AG04449 (cell line): ENCODE measurements around the gene TNRC6C.

Source experiments
- CTCF ChIA-PET: fragments of 350-600 bp; formaldehyde crosslinking; extraction: SDS; loops from one replicate; lab custom pipeline; 2021; ENCODE audit warnings: antibody characterized with exemption; lab: Yijun Ruan, JAX
- POLR2A ChIA-PET: fragments of 400-600, 350-600 bp; formaldehyde crosslinking; extraction: SDS; loops from one replicate; lab custom pipeline; 2020; ENCODE audit warnings: antibody characterized with exemption, inconsistent platforms; lab: Yijun Ruan, JAX
- DNase-seq: peaks from one replicate; pipeline ENCODE4 v3.0.0-alpha.2; 2010; ENCODE audit warnings: low read depth, low spot score
- H3K4me3 ChIP-seq: 2 replicates; pipeline ENCODE4 v1.5.1; 2011; ENCODE audit warnings: low read depth, mild to moderate bottlenecking, control low read depth, low read length
- CTCF ChIP-seq: IDR thresholded peaks from one replicate; pipeline ENCODE4 v1.5.1; 2011; ENCODE audit warnings: mild to moderate bottlenecking, moderate library complexity, low read length, control low read depth, inconsistent platforms; ENCODE audit not compliant: insufficient read depth; ENCODE audit errors: missing control alignments

TNRC6C gene

GRCh38 chr17:78001182-78001581 lies 42.7 kb downstream of the TNRC6C start:
- CTCF ChIA-PET: interaction anchor here (1.3 to 8.1 kb wide), 2 partner anchors 10 to 16 kb away, joined by 3 to 129 read pairs; no protein-coding TSS in a partner anchor
- POLR2A ChIA-PET: no interaction called here
- no peak for TF ChIP-seq CTCF
- no peak for DNase-seq
- H3K4me3 ChIP-seq: no peak overlapping the region

GRCh38 chr17:78001612-78002011 lies 43.1 kb downstream of the TNRC6C start:
- DNase-seq: no peak
- POLR2A ChIA-PET: no interaction called here
- no peak for TF ChIP-seq CTCF
- CTCF ChIA-PET: interaction anchor here (1.2 to 8.1 kb wide), 4 partner anchors 10 to 459 kb away, joined by 3 to 129 read pairs (median 16); no protein-coding TSS in a partner anchor
- no peak overlapping the region for H3K4me3 ChIP-seq

- POLR2A ChIA-PET: no interaction called here
- no peak for DNase-seq
- TF ChIP-seq CTCF: no peak
- CTCF ChIA-PET: interaction anchor here (0.5 to 8.1 kb wide), 6 partner anchors 9 to 874 kb away, joined by 3 to 129 read pairs (median 4); no protein-coding TSS in a partner anchor
- no peak overlapping the region for H3K4me3 ChIP-seq
Measured at GRCh38 chr17:78002166-78002565, 43.7 kb downstream of the TNRC6C start.

GRCh38 chr17:78005452-78006171 lies 47.1 kb downstream of the TNRC6C start:
- TF ChIP-seq CTCF: no peak
- no peak for DNase-seq
- no peak overlapping the region for H3K4me3 ChIP-seq
- POLR2A ChIA-PET: no interaction called here
- CTCF ChIA-PET: interaction anchor here (6.8 to 8.1 kb wide), 2 partner anchors 11 to 463 kb away, joined by 29 to 129 read pairs; no protein-coding TSS in a partner anchor

GRCh38 chr17:78006338-78006737 lies 47.8 kb downstream of the TNRC6C start:
- no peak overlapping the region for H3K4me3 ChIP-seq
- CTCF ChIA-PET: interaction anchor here (6.8 to 8.1 kb wide), 2 partner anchors 11 to 464 kb away, joined by 29 to 129 read pairs; no protein-coding TSS in a partner anchor
- no peak for TF ChIP-seq CTCF
- POLR2A ChIA-PET: no interaction called here
- no peak for DNase-seq

- no peak overlapping the region for H3K4me3 ChIP-seq
- no peak for DNase-seq
- no peak for TF ChIP-seq CTCF
- POLR2A ChIA-PET: no interaction called here
- CTCF ChIA-PET: interaction anchor here (6.8 to 8.1 kb wide), 2 partner anchors 9 to 465 kb away, joined by 29 to 129 read pairs; no protein-coding TSS in a partner anchor
Measured at GRCh38 chr17:78007647-78008046, 49.1 kb downstream of the TNRC6C start.
